GM19240 (cell line): ENCODE measurements around the gene FAM200B.

ENCODE experiments used
- DNase-seq: peaks from one replicate; pipeline ENCODE4 v3.0.0; 2011; ENCODE audit warnings: low spot score; ENCODE audit not compliant: insufficient read length

The FAM200B gene

DNA sequence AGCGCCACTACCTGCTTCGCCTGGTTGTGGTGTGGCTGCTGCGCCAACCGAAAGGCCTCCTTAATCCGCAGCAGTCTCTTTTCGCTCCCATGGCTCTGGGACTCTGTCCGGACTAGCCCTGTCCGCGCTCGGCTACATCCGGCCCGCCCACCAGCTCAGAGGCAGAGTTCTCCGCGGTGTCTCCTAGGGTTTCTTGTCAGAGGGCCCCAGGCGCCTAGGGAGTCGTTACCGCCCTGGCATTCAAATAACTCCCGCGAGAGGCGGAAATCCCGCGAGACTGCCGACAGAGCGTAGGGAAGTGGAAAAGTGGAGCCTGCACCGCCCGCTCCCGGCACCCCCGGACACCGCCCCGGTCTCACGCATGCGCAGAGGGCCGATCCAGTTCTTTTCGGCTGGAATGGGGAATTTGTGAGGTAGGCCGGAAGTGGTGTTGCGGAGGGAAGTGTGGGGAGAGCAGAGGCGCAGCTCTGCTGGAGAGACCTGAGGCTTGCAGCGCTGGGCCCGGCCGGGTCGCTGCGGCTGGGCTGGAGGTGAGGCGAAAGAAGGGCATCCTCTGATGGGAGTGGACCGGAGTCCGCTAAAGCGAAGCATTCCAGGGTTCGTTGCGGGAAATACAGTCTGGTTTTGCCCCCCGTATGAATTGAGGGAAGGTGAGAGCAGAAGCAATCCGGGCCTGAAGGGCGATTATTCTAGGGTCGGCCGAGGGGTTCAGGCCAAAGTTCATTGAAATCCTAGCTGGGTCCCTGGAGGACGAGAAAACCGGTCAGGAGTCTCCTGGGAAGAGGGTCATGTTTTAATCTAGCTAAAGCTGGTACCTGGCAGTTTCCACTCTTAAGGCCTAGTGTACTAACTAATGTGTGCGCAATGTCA, at the start of gene FAM200B:
FAM200B (plus strand) TSS at position 456 of the 870 bp plus-strand sequence. CDS start 5,151 bp downstream, outside the sequence.
- peak; percentile 79 for DNase-seq

DNA sequence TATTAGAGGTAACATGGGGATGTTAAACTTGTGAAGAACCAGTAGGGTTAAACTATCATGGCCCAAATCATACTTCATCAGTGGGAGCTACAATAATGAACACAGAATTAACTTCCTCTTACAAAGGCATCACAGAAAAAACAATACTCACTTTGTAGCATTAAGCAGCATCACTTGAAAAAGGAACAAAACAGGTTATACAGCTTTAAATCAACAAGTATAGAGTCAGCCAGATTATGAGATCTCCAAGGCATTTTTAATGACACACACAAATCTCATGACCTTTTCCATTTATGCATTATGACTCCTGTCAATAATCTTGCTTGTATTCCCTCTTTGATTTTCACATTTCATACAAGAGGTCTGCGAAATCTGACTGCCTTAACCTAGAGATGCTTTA, 44.8 kb upstream of the FAM200B start:
- DNase-seq: no peak

DNA sequence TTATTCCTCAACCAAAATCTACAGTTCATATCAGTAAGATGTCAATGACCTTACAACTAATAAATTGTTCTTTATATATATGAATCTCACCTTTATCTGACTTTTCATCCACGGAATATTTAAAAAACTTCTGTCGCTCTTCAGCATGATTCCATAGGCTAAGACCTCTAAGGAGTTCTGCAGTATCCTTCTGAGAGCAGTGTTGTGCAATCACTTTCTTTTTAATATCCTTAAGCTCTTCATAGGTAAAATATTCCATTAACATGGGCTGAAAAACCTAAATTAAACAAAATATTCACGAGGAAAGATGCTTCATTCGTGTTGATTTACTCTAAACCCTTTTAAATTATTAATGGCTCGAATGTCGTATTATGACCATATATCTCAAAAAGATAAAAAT, 43.2 kb upstream of the FAM200B start:
- no peak for DNase-seq

DNA sequence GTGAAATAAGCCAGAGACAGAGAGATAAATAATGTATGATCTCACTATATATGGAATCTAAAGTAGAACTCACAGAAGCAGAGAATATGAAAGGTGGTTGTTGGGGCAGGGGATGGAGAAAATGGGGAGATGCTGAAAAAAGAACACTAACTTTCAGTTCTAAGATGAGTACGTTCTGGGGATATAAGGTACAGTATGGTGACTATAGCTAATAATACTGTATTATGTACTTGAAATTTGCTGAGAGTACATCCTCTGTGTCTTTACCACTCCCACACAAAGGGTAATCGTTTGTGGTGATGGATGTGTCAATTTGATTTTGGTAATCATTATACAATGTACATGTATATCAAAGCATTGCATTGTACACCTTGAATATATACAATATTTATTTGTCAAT, 33.0 kb upstream of the FAM200B start:
- DNase-seq: no peak

DNA sequence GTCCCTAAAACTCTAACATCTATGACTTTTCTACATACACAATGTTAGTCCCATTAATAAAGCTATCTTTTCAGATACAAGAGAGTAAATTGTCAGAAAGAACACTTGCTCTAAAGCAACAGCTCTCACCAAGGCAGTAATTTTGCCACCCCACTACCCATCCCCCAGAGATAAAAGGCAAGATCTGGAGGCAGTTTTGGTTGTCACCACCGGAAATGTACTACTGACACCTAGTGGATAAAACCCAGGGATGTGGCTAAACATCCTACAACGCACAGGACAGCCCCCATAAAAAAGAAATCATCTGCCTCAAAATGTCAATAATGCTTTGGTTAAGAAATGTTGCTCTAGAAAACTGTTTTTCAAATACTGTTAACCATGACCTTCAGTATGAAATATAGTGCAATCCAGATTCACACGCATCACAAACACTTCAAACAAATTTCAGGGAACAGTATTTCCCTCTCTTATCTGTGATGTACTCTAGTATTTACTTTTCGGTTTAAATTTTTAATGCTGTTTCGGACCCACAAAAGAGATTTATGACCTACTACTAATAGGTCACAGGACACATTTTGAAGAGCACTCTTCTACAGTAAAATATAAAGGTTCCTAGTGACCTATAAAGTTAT, 31.6 kb upstream of the FAM200B start:
- DNase-seq: no peak

DNA sequence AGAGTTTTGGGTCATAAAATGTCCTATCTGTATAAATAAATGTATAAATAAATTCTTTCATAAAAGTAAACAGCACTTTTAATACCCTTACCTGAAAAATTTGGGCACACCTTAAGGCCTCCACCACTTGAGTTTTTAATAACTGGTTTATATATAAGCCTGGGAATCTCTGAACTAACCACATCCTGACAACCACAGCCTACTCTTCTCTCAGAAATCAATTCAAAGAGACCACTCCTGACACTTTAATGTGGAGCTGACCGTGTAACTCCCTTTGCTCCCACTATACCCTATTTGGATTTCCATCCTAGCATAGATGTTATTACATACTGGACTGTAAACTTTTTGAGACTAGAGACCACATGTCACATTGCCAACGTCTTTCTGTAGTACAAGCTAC, 30.0 kb upstream of the FAM200B start:
- DNase-seq: no peak

DNA sequence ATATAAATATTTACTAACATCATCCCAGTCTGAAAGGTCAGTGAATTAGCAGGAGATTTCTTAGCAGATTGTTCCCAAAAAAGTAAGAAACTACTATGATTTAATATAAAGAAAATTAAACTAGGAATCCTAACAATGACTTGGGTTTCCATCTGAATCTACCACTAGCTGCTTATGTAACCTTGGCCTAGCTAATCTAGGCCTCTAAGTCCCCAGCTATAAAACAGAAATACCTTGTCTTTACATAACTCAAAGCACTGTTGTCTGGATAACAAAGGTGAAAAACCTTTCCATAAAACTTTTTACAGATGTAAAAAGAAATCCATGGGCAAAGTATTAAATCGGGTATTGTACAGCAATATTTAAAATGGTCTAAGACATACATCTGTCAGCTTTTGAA, 29.4 kb upstream of the FAM200B start:
- no peak for DNase-seq

DNA sequence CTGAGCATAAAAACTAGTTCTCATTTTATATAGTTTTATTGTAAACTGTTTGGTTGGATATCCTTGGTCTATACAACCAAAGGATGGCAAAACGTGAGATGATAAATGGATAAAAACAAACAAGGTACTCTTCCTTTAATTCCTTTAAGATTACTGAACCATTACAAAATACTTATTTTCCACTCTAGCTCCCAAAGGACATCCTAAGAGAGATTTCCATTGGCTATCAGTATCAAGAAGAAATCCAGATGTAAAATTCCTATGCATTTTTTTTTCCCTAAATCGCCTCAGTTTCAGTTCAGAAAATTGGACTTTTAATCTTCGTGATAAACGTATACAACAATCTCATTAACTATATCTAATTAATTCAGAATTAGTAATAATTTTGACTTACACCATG, 28.8 kb upstream of the FAM200B start:
- no peak for DNase-seq

DNA sequence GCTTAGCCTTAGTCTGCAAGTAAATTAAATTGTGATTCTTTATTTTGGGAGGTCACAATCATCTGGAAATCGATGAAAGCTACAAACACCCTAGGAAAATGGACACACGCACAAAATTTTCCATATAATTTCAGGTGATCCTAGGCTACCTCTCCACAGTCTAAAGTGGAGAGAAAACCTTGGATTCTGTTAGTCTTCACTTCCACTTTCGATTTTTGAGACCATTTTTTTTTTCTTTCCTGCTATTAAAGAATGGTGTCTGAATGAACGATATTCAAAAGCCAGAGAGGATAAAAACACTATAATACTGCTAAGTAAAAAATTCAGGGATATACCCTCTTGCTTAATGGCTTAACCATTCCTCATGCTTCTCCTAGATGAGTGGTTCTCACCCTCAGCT, 28.2 kb upstream of the FAM200B start:
- no peak for DNase-seq

DNA sequence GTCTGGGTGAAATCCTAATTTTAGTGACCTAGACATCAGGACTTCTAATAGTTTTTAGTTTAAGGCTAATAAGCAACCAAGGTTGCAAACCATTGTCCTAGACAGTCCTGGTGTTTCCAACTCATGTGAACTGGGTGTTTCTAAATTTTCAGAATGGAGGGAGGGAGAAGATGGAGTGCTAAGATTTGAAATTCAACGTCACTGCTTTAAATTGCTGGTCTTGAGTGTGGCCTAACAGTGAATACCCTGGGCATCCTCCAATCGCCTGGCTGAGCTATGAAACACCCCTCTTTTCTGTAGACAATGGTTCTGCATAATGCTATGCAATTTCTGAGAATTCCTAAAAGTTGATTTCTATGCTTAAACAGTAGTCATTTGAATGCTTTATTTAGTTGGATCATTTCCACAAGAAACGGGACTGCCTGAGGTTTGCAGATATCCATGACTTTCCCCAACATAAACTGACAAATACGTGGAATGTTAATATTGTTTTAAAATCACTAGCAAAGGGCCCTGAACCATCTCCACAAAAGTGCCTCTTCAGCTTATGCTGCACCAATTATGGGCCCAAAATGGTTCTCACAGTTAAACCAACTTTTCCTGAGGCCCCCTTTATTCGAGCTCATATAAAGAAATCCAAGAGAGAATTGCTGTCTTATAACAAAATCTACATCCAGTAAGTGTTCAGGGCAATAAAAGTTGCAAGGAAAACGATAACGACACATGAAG, 27.6 kb upstream of the FAM200B start:
- DNase-seq: no peak

DNA sequence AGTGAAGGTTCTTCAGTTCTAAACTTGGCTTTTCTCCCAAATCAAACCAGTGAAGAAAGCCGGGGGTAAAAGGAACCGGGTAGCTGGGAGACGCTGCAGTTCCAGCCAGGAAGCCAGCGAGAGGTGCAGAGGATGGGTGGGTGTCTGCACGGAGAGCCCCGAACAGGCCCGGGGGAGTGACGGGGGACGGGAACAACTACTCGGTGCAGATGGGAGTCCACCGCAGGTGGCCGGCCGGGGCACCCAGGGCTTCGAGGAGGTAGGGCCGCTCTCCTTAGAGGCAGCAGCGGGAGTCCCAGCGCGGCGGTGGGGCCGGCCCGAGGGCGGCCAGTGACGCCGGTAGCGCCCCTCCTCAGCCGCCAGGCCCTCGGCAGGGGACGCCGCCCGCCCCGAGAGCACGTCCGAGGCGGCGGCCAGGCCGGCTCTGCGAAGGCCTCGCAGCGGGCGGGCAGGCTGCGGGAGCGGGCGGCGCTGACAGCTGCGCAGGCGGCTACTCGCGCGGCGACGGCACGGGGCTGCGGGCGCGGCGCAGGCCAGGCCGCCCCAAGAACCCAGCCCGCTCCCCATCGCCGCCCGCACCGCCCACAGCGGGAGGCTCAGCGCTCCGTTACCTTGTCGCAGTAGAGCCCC, 26.9 kb upstream of the FAM200B start:
- DNase-seq: peak; percentile 13

DNA sequence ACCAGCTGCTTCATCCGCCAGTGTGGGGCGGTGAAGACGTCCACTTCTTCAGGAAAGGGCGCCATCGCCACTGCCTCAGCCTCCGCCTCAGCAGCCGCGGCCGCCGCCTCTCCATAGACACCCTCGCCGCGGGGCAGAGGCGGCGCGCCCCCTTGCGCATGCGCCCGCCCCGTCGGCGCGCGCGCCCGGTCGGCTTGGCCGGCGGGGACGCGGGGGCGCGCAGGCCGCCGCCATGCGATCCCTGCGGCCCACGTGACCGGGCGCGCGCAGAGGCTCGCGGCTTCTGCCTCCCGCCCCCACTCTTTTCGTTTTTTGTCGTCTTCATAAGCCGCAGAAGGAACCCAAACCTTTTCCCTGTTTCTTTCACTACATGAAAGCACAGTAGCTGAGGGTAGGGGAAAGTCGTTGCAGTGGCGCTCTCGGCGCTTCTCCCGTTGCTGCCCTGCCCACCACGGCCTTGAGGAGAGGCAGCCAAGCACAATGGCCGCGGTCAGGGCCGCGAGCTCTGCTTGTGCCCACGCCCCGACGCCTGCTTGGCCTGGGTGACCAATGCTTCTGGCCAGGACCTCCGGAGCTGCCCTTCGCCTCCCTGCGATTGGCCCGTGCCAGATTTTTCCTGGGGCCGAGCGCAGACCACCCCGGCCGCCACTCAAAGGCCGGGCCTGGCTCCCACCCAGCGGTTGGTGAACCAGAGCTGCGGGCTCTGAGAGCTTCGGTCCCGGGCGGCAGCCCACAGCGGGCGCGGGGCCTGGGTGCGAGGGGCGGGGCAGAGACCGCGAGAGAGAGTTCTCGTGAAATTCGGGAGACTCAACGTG, 26.2 kb upstream of the FAM200B start, which contains the start of gene FBXL5:
FBXL5 (minus strand) TSS at position 135 of the 815 bp plus-strand sequence; CDS start at position 65, 70 bp downstream.
- peak; percentile 86 for DNase-seq

DNA sequence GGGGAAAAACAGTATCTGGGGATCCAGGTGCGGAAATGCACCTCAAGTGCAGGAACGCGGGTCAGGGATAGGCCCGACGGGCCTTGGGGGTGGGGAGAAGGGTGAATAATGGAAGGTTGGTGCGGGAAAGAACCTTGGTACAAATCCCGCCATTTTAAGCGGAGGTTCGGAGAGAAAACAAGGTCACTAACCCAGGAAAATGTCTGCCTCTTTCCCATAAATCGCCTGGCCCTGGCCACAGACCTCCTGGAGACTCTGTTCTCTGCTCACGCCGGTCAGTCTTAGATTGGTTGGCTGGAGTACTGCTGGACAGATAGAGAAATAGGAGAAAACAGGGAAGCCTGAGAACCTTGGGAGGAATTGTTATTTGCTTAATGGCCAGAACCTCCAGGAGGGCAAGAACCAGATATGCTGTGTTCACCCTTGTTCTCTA, 25.6 kb upstream of the FAM200B start:
- no peak for DNase-seq

DNA sequence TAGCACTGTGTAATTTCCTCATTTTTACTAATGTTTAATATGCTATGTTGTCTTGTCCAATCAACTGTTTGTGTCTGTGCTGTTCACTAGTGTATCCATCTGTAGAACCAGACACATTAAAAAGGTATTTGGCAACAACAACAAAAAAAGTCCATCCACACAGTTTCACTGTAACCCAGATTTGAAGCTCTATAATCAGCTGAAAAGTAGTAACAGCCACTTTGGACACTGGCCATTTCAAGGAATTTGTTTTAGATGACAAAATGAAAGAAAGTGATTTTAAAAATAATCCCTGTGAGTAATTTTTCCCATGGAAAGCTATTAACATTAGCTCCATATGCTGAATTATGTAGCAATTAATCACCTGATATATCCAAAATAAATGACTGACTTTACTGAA, 24.3 kb upstream of the FAM200B start:
- no peak for DNase-seq

DNA sequence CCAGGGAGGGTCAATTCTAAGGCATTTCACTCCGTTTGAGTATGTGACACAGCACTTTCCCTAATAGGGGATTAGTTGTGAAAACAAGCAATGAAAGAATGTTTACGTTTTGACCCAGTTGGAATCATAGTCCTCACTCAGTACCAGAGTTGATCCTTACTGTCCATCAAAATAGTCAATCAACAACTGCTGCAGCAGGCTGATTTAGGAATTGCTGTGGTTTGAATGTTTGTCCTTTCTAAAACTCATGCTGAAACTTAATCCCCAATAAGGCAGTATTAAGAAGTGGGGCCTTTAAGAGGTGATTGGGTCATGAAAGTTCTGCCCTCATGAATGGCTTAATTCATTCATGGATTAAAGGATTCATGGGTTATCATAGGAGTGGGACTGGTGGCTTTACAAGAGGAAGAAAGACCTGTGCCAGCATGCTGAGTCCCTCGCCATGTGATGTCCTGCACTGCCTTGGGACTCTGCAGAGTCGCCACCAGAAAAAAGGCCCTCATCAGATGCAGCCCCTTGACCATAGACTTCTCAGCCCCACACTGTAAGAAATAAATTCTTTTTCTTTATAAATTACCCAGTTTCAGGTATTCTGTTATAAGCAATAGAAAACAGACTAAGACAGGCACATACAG, 23.4 kb upstream of the FAM200B start:
- no peak for DNase-seq

DNA sequence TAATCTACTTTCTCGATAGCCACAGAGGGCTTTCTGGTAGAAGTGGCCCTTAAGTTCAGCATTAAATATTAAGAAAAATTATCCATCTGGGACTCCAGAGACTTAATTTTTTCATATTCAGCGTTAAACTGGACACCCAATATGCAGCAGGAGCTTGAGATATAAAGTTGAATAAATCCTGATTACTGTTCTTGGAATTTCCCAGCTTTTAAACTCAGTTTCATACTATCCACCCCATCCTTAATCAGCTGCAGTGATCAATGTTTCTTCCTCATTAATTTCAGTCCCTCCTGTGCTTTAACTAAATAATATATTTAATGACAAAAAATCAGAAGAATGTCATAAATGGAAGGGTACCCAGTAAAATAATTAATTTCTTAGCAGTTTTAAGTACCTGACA, 22.8 kb upstream of the FAM200B start:
- DNase-seq: no peak

DNA sequence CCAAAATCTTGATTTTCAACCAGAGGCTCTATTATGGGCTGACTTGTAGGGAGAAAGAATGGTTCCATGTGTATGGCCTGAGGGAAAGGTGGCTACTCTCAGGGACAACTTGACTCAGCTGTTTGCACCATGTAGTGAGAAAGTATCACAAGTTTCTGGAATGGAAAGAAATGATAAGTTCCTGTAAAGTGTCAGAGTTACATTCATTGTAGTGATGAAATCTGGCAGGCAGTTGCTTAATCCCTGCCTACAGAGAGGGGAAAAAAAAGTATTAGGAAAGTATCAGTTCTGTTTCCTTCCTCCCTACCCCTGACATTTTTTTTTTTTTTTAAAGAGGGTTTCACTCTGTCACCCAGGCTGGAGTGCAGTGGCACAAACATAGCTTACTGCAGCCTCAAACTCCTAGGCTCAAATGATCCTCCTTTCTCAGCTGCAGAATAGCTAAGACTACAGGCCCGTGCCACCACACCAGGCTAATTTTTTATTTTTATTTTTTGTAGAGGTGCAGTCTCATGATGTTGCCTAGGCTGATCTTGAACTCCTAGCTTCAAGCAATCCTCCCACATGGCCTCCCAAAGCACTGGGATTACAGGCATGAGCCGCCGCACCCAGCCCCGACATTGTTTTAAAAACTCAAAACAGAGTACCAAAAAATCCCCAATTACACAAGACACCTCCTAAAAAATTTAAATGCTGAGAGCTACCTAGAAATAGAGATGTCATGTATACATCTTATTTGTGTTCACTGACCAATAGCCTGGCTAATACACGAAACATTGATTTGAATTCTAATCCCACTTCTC, 21.7 kb upstream of the FAM200B start:
- no peak for DNase-seq

DNA sequence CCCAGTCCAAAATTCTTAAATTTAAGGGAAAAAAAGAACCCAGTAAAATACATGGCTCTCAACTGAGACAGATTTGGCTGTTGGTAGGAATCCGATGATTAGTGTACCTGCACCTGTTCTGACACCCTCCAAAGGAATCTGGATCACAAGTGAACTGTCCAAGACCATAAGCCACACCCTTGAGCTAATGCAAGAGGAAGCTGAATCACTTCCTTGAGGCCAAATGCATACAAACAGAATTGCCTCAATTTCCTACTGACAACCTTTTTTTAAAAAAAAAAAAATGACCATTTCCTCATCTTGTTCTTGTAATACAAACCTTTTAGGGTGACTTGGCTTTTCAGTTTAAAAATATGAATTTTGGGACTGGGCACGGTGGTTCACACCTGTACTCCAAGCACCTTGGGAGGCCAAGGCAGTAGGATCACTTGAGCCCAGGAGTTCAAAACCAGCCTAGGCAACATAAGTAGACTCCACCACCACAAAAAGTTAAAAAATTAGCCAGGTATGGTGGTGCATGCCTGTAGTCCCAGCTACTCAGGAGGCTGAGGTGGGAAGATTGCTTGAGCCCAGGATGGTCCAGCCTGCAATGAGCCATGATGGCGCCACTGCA, 15.8 kb upstream of the FAM200B start:
- DNase-seq: no peak

DNA sequence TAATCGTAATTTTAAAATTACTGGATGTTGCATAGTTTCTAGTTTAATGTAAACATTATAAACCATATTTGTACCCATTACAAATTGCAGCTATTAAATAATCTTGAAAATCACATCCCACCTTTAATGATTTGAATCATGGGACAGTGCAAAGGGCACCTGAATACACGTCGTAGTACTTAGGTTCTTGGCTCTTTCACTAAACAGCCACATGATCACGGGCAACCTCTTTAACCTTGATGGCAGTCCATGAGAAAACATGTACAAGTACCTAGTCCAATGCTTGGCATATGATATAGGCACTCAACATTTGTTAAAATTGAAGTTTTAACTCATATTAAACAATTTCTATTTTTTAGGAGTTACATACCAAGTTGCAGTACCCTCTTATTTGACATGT, 14.6 kb upstream of the FAM200B start:
- DNase-seq: no peak
